IMR-90 (cell line): ENCODE measurements around the gene HIVEP3.

Source experiments
- CEBPB ChIP-seq: IDR thresholded peaks from 2 replicates; pipeline ENCODE4 v1.6.1; 2012; ENCODE audit warnings: low read depth, low read length, improper control_type of control experiment
- CHD1 ChIP-seq: IDR thresholded peaks from 2 replicates; pipeline ENCODE4 v1.6.1; 2012; ENCODE audit warnings: low read depth, low read length, improper control_type of control experiment
- MAFK ChIP-seq: IDR thresholded peaks from 2 replicates; pipeline ENCODE4 v1.6.1; 2012; ENCODE audit warnings: low read depth, low read length, improper control_type of control experiment
- MAZ ChIP-seq: IDR thresholded peaks from 2 replicates; pipeline ENCODE4 v1.6.1; 2012; ENCODE audit warnings: low read depth, mild to moderate bottlenecking, low read length, improper control_type of control experiment, moderate library complexity, borderline replicate concordance
- POLR2A ChIP-seq: IDR thresholded peaks from 2 replicates; pipeline ENCODE4 v1.6.1; 2012; ENCODE audit warnings: mild to moderate bottlenecking, low read depth, low read length
- RAD21 ChIP-seq: IDR thresholded peaks from 2 replicates; pipeline ENCODE4 v1.6.1; 2012; ENCODE audit warnings: low read length, improper control_type of control experiment
- RCOR1 ChIP-seq: IDR thresholded peaks from 2 replicates; pipeline ENCODE4 v1.6.1; 2012; ENCODE audit warnings: mild to moderate bottlenecking, low read length, improper control_type of control experiment; ENCODE audit not compliant: insufficient replicate concordance
- RFX5 ChIP-seq: IDR thresholded peaks from 2 replicates; pipeline ENCODE4 v1.8.0; 2012; ENCODE audit warnings: low read depth, mild to moderate bottlenecking, low read length, moderate library complexity
- SMC3 ChIP-seq: fragments of 150-350 bp; IDR thresholded peaks from 2 replicates; pipeline ENCODE4 v1.6.1; 2016; ENCODE audit warnings: low read depth, mild to moderate bottlenecking, antibody characterized with exemption, low read length, moderate library complexity
- TF ChIP-seq, protein P1 (sequence below): conservative IDR thresholded peaks from 2 replicates; pipeline ENCODE4 v1.5.1; 2012; ENCODE audit warnings: mild to moderate bottlenecking, low read depth, low read length, improper control_type of control experiment
- TF ChIP-seq, protein P2 (sequence below): fragments of 150-350 bp; IDR thresholded peaks from 2 replicates; pipeline ENCODE4 v1.6.1; 2016; ENCODE audit warnings: low read depth, mild to moderate bottlenecking, low read length, moderate library complexity, borderline replicate concordance
- TF ChIP-seq, protein P3 (sequence below): fragments of 150-350 bp; IDR thresholded peaks from 2 replicates; pipeline ENCODE4 v1.6.1; 2017; ENCODE audit warnings: mild to moderate bottlenecking, antibody characterized with exemption, low read length, low read depth

DNA sequence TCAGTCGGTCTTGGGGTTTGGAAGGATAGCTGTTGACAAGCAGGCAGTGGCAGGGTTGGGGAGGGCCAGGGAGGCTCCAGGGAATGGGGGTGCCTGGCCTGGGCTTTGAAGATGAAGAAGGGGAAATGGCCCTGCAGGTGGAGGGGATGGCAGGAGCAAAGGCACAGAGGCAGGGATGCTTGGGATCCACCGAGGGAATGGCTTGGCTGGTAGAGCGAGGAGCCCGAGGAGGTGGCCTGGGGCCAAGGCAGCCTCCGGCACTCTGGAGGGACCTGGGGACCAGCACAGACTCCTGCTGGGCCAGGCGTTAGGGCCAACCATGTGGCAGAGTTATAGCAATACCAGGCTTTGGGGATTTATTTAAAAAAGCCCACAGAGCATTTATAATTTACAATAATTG lies 371.4 kb downstream of the HIVEP3 start:
- TF ChIP-seq POLR2A (no peak), CHD1 (no peak), RAD21 (no peak), SMC3 (no peak), MAZ (no peak), RFX5 (no peak), RCOR1 (no peak), MAFK (no peak), CEBPB (no peak)
- TF ChIP-seq, protein P1, sequence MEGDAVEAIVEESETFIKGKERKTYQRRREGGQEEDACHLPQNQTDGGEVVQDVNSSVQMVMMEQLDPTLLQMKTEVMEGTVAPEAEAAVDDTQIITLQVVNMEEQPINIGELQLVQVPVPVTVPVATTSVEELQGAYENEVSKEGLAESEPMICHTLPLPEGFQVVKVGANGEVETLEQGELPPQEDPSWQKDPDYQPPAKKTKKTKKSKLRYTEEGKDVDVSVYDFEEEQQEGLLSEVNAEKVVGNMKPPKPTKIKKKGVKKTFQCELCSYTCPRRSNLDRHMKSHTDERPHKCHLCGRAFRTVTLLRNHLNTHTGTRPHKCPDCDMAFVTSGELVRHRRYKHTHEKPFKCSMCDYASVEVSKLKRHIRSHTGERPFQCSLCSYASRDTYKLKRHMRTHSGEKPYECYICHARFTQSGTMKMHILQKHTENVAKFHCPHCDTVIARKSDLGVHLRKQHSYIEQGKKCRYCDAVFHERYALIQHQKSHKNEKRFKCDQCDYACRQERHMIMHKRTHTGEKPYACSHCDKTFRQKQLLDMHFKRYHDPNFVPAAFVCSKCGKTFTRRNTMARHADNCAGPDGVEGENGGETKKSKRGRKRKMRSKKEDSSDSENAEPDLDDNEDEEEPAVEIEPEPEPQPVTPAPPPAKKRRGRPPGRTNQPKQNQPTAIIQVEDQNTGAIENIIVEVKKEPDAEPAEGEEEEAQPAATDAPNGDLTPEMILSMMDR, result no peak
- TF ChIP-seq, protein P2, sequence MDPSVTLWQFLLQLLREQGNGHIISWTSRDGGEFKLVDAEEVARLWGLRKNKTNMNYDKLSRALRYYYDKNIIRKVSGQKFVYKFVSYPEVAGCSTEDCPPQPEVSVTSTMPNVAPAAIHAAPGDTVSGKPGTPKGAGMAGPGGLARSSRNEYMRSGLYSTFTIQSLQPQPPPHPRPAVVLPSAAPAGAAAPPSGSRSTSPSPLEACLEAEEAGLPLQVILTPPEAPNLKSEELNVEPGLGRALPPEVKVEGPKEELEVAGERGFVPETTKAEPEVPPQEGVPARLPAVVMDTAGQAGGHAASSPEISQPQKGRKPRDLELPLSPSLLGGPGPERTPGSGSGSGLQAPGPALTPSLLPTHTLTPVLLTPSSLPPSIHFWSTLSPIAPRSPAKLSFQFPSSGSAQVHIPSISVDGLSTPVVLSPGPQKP, result no peak
- TF ChIP-seq, protein P3, sequence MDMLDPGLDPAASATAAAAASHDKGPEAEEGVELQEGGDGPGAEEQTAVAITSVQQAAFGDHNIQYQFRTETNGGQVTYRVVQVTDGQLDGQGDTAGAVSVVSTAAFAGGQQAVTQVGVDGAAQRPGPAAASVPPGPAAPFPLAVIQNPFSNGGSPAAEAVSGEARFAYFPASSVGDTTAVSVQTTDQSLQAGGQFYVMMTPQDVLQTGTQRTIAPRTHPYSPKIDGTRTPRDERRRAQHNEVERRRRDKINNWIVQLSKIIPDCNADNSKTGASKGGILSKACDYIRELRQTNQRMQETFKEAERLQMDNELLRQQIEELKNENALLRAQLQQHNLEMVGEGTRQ, result no peak
